Glomerular visceral epithelial cell (primary cell): ENCODE results near the gene NCAN.
A peak's percentile ranks its signal among the peaks of the same experiment; 100 is the strongest.
"Not testable (repeated sequence)": the region's sequence is repeated elsewhere in the genome, so short reads cannot be mapped to it uniquely, and the experiment has no call there.

Experiments used
- DNase-seq: peaks from one replicate; pipeline ENCODE4 v3.0.0-alpha.2; 2016; ENCODE audit errors: extremely low spot score

Gene NCAN

GRCh38 chr19:19193926-19194325, 17.8 kb upstream of the NCAN start:
- DNase-seq: no peak

GRCh38 chr19:19201697-19202630, 9.8 kb upstream of the NCAN start:
- no peak for DNase-seq

GRCh38 chr19:19202707-19203011, 9.1 kb upstream of the NCAN start:
- DNase-seq: no peak

DNA sequence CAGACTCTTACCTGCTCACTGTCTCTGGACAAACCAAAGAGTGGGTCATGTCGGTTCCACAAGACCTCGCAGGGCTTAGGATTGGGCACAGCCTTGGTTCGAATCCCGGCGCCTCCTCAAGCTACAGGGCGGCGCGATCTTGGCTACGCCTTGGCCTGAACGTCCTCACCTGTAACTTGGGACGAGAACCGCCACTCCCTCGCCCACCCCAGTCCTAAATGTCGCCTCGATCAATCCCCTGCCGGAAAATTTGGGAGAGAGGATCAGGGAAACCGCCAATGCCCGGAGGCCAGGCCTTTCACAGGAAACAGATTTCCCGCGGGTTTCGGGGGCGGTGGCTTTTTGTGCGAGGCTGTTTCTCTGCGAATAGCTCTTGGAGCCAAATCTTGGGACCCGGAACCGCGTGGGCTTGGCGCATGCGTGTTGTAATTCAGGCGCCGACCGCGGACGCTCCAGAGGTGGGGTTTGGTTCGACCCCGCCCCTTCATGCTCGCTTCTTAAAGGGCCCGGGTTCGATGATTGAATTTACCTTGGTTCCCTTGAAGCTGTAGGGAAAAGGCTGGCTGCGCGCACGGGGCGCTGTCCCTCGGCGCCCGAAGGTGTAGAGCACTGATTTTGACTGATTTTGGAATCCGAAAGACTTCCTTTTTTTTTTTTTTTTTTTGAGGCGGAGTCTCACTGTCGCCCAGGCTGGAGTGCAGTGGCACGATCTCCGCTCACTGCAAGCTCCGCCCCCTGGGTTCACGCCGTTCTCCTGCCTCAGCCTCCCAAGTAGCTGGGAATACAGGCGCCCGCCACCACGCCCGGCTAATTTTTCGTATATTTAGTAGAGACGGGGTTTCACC, 8.5 kb upstream of the NCAN start, which contains the start of gene NR2C2AP:
Gene NR2C2AP, minus strand, starts transcription at position 403 of the 845 bp plus-strand sequence. Its CDS starts 354 bp downstream, at position 49.
- DNase-seq: peak; percentile 95

GRCh38 chr19:19204181-19204580, 7.6 kb upstream of the NCAN start:
- DNase-seq: no peak

DNA sequence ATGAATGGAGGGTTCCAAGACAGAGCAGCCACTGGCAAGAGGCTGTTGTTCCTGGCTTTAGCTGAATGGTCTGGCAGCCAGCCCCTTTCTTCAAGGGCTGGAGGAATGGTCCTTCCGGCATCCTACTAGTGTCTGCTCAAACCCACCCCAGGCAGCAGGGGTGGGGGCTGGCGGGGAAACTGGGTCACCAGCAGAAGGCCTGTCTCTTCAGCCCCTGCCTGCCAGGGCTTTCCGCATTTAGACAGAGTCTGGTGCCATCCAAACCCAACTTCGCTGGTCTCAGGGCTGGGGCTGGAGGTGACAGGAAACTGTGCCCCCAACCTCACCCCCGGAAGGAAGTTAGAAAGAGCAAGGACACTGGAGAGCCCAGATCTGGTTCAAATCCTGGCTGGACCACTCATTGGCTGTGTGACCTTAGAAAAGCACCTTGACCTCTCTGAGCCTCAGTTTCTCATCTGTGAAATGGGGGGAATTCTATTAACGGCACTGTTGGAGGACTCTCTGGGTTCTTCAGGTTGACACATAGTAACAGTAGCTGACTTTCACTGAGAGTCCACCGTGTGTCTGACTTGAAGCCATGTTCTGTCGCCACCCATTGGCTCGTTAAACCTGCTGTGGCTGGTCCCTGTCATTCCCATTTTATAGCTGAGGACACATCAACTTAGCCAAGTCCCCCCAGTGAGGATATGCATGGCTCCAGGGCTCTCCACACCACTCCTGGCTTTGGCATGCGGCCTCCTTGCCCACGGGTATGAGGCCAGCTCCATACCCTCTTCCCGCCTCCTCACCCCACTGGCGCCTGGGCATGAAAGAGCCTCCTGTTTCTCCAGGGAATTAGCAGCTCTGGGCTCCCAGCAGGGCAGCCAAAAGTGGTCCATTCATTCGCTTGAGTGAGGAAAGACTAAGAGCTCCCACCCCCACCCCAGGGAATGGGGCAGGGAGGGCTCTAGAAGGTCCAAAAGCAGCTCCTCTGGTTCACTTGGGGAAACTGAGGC, 6.0 kb upstream of the NCAN start:
- DNase-seq: no peak

- no peak for DNase-seq
Measured at GRCh38 chr19:19206938-19207337, 4.8 kb upstream of the NCAN start.

DNA sequence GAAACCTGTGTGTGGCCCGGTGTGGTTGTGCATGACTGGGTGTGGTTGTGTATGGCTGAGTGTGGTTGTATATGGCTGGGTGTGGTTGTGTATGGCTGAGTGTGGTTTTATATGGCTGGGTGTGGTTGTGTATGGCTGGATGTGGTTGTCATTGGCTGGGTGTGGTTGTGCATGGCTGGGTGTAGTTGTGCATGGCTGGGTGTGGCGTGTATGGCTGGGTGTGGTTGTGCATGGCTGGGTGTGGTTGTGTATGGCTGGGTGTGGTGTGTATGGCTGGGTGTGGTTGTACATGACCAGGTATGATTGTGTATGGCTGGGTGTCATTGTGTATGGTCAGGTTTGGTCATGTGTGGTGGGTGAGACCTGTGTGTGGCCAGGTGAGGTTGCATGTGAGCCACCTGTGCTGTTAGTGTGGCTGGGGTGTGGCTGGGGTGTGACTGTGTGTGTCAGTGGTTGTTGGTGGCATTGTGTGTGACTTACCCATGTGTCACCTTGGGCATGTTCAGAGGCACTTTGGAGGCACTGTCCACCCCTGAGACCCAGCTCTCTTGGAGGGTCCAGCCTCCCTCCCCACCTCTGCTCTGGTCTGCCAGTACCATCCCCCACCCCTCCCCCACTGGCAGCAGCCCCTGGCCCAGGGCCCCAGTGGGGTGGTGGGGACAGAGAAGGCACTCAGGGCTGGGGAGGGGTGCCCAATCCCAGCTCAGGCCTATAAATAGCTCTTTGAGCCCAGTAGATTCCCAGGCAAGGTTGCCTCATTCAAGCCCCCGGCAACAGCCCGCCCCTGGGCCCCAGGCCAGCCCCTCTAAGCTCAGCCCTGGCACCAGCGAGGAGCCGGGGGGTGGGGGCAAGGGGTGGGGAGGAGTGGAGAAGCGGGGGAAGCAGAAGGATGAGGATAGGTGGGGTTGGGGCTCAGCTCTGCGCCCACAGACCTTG, 3.9 kb upstream of the NCAN start:
- no peak for DNase-seq

DNA sequence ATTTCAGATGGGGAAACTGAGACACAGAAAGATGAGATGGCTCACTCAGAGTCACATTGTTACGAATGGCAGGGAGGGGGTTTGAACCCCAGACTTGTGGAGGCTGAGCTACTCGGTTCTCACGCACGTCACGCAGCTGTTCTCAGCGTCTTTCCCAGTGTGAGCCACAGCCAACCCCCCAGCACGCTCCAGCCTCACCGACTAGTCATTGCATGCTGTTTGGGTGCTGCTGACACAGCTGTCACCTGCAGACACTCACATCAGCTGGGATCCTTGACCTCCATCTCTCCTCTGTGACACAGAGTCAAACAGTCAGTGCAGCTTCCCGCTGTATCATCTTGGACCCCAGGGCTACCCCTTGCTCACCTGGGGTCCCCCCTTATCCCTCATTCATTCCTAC, 2.4 kb upstream of the NCAN start:
- DNase-seq: no peak

GRCh38 chr19:19212916-19213315, 1.2 kb downstream of the NCAN start:
- DNase-seq: no peak

DNA sequence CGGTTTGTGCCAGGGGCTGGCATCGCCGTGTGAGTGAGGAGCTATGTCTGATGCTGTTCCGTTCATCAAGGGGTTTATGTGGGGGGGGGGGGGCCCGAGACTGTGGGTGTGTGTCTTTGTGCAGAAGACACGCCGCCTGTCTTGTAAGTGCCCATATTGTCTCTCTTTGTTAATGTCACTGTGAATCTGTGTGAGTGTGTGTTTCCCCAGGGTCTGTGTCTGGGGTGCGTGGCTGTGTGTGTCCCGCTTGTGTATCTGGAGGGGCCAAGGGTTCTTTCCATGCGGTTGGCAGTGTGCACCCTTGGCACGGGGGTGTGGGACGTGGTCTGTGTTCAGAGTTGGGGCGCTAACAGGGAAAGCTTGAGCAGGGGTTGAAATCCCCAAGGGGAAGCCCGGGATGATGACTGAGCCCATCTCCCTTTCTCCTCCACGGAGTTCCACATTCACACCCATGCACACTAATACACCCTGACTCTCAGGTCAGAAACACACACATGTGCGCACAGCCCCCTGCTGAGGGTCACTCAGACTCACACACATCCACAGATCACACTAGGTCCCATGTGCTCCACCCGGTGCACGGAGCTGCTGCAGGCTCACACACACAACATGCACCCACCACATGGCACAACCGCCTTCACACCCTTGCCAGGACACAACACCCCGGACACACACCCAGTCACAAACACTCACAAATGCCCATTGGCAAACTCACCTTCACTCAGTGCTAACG, 1.8 kb downstream of the NCAN start:
- no peak for DNase-seq

GRCh38 chr19:19214159-19214490, 2.4 kb downstream of the NCAN start:
- DNase-seq: no peak

- peak; percentile 33 for DNase-seq
Measured at GRCh38 chr19:19214892-19215291, 3.1 kb downstream of the NCAN start.

- no peak for DNase-seq
Measured at GRCh38 chr19:19215792-19216191, 4.0 kb downstream of the NCAN start.

DNA sequence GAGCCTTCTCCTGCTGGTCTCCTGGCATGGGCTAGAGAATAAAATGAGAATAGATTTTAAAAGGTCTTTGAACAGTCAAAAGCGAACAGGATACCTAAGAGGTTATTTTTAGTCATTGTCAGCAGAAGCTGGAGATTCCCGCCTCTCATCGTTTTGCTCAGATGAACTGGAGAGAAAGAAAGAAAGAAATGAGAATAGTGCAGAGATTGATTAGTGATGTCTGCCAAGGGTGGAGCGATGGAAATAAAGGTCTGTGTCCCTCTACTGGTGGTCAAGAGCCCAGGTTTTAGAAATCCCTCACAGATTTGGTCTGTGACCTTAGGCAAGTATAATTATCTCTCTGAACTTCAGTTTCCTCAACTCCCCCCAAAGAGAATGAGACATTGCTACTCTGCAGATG, 5.3 kb downstream of the NCAN start:
- peak; percentile 19 for DNase-seq

GRCh38 chr19:19218911-19219310, 7.2 kb downstream of the NCAN start:
- DNase-seq: no peak

- DNase-seq: not testable (repeated sequence)
Measured at GRCh38 chr19:19221000-19221399, 9.2 kb downstream of the NCAN start.

- DNase-seq: no peak
Measured at GRCh38 chr19:19223060-19223459, 11.3 kb downstream of the NCAN start.

DNA sequence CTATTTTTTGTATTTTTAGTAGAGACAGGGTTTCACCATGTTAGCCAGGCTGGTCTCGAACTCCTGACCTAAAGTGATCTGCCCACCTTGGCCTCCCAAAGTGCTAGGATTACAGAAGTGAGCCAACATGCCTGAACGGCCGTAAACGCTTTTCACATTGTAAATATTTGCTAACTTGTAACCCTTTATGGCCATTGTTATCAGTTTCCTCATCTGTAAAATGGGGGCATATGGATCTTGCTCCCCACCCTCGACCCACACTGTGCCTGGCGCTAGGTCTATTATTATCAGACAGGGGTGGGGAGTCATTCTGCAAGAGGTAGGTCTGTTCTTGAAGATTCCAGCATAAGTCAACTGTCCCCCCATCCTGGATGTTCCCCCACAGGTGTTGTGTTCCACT, 11.9 kb downstream of the NCAN start:
- DNase-seq: no peak
